ENCODE results near the gene TEC. TPM values are rescaled to one million over a fixed set of nuclear protein-coding genes. Genes with fewer than 3 reads are reported as not detected.

TEC gene
- total RNA-seq, 1 experiment from 2014 or later, result 0.06 TPM

DNA sequence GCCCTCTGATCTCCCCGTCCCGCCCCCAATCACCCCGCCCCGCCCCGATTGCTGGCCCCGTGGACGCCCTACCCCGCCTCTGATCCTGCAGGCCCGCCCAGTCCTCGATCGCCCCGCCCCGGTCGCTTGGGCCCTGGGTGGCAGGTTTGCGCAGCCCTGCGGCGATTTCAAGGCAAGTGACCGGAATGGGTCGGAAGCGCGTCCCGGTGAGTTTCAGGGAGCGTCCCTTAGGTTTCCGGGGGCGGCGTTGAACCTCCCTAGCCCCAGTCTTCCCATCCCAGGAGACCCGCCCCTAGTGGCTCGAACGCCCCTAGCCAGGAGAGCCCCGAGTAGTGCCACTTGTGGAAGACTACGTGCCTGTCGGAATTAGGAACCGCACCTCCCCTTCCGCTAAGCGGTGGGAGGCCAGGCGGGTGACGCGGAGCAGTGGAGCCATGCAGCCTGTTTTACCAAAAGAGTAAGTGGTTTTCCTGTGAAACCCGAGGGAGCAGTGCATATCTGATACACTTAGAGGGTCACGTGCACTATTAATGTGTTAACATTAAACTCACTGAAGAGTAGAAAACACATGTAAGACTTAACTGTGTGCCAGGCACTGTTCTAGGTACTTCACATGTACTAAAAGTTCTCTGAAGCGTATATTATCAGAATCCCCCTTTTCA, 354 bp upstream of the TEC start:
- no peak for DNase-seq (ENCODE audit: low spot score)

DNA sequence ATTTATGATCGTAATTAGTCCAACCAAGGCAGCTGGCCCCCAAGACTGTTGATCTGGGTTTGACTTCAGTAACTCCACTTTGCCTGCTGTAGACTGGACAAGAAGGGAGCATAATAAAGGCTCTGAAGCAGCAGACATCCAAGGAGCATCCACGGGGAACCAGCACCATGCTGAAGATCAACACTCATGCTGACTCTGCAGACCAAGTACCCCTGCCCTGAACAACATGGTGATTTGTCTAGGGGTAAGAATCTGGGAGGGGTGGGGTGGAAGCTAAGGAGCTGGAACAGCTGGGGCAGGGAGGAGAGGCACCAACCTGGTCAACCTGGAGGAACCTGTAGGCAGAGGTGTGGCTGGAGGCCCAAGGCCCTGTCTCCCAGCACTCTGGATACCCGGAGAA, 2.1 kb downstream of the TEC start:
- DNase-seq (ENCODE audit: low spot score), result no peak

DNA sequence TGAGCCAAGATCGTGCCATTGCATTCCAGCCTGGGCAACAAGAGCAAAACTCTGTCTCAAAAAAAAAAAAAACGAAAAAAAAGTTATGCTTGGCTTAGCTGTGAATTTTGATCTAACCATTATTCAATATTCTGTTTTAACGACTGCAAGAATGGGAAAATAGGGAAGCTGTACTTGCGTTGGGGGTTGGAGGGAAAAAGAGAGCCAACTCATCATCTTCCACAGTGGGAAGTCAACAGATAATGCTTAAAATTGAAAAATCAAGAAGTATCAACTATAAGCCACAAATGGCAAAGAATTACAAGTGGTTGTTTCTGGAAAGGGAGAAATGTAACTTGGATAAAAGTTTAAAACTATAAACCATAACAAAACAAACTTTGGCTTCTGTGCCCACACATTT, 2.9 kb downstream of the TEC start:
- no peak for DNase-seq (ENCODE audit: low spot score)

DNA sequence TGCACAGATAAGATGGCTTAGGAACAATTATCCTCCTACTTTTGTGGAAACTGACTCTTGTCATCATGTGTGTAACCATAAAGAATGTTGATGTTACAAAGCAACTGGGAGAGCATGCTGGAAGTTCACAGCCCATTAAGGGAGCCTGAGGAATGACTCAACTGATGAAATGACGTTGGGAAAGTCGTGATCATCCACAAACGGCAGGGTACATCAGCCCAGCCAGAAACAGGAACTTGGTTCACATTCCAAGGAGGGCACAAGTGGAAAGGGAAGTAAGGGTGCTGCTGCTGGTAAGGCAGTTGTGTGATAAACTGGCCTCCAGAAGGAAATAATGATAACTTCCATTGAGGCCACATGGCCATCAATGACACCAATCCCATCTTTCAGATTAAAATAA, 6.7 kb downstream of the TEC start:
- DNase-seq (ENCODE audit: low spot score), result no peak

DNA sequence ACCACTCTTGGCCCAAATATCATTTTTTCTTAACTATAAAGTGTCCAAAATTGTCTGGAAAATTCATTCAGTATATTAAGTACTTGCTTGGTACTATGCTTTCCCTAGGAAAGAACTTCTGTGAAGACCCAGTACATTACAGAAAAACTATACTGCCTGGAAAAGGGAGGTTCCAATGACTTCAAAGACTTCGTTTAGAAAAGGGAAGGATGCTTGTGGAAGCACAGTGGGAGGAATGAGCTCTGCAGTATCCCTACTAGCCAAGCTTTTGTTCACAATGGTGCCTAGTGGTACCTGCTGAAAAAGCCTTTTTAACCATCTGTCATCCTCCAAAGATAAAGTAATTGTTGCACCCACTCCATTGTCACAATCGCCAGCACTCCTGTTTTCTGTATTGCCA, 7.2 kb downstream of the TEC start:
- DNase-seq (ENCODE audit: low spot score), result no peak

DNA sequence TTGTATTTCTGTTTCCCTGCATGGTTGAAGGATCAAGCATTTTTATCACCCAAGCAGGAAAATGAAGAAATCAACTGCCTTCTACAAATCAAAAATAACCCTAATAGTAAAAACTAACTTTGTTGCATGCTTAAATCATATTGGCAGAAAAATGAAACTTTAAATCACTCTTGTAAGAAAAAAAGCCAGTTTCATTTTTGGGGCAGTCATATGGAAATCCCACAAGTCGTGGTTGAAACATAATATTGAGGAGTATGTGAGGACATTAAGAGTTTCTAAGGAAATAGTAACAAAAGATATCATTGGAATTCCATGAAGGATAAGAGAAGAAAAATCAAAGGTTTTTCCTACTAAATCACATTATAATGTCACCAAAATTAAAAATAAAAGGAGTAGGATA, 8.4 kb downstream of the TEC start:
- no peak for DNase-seq (ENCODE audit: low spot score)

DNA sequence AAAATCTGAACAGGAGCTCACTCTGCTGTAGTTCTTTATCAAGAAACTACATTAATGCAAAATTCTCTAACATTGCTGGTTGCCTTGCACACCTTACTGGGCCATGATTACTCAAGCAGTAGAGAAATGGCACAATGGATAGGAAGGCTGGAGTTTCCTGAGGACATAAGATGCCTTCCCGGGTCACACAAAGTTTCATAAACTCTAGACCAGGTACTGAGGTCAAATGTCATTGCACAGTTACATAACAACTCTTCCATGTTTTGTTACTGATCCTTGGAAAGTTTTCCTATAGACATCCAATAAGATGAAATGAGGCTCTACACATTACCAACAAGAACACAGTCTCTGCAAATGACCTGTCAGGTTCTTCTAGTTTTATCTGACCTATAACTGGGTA, 9.9 kb downstream of the TEC start:
- DNase-seq (ENCODE audit: low spot score), result no peak

DNA sequence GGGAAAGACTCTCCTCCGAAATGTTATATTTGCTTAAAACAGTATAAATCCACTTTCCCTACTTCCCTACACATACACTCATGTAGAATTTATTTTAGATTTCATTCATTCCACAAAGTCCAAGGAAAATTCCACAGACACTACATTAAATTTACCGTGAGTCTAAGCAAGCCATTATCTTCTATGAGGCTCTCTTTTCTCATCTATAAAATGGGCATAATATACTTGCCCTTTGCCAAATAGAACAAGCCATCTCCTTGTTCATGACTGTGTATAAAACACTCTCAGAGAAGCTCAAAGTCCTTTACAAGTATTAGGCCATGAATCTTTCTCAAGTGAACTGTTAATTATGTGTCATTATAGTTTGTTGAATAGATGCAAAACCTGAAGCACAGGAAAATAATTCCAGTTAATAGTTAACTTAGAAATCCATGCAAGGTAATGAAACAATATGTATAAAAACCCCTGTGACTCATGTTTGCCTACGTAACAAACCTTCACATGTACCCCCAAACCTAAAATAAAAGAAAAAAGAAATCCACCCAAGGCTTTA, 10.7 kb downstream of the TEC start:
- DNase-seq (ENCODE audit: low spot score), result no peak

DNA sequence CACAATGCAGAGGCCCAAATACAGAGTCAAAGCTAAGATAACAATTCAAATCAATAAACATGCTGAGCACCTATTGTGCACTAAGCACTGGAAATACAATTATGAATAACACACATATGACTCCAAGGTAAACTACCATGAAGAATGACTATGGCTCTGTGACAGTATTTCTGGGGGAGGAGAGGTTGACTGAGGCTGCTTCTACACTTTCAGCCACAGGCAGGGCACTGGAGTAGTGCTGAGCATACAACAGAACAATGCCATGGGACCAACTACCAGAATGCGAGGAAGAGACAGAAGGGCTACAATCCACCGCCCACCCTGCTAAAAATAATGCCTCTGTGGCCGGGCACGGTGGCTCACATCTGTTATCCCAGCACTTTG, 13.7 kb downstream of the TEC start:
- DNase-seq (ENCODE audit: low spot score), result no peak

DNA sequence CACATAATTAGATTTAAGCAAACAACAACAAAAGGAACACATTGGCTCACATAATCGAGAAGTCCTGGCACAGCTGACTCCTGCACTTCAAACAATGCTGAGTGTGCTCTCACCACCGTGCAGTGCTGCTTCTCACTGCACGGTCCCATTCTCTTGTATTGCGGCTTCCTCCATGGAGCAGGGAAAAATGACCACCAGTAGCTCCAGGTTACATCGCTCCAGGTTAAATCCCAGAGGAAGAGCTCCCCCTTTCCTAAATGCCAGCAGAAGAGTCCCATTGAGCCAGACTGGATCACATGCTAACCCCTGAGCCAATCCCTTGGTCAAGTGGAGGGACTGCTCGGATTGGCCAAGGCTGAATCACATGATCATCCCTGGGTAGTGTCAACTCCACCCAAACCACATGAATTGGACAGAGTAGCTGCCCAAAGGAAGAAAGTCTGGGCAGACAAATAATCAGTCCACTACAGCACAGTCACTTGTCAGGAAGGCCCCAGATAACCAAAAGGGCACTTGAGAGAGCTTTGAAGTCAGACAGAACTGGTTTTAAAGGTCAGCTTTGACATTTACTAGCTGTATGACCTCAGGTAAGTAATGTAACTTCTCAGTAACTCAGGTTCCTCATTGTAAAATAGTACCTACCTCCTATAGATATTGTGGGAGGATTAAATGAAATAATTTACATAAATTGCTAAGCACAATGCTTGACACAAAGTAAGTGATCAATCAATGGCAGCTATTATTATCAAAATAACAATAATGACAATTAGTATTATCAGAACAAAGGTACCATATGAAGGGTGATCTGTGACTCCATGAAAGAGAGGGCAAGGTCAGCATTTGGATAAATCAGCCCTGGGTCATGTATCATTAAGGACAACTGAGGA, 14.3 kb downstream of the TEC start:
- DNase-seq (ENCODE audit: low spot score), result no peak

DNA sequence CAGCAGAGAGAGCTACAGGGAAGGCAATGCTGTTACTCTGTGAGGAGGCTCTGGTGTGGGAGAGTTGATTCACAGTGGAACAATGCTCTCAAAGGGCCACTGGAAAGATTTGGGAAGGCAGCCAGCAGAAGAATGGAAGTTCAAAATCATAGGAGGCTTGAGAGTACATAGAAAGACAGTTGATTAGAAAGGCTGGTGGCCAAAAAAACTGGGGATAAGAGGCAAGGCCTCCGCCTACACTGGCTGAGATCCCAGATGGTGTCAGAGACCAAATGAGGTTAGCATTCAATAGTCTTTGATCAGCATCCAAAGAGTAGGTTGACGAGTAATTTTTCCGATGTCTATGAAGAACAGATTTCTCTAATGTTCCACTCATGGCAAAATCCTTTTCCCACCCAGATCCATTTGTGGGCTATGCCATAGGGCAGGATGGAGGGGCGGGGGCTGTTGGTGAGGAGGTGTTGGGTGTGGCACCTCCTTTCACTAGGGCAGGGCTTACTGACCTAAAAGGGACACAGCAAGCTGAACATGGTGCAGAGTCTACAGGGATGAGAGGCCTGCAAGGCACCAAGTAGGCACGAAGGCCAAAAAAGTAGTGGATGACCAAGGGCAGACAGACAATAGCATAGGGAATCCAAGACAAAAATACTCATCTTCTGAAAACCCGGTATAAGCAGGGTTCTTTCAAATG, 15.1 kb downstream of the TEC start:
- DNase-seq (ENCODE audit: low spot score), result no peak

DNA sequence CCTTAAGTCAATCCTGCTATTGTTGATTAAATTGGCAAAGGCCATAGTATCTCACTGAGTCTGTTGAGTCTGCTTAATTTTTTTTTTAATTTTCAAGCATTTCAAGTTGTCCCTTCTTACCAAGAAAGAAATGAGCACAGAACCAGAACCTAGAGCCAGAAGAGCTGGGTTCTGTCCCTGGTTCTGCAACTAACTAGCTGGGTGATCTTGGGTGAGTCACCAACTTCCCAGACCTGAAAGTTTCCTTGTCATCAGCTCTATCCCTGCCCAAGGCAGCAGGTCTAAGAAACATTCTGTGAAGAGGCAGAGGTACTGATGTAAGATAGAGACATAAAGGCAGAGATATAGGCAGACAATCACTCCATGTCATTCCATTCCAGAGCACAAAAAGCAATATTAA, 17.3 kb downstream of the TEC start:
- DNase-seq (ENCODE audit: low spot score), result no peak

DNA sequence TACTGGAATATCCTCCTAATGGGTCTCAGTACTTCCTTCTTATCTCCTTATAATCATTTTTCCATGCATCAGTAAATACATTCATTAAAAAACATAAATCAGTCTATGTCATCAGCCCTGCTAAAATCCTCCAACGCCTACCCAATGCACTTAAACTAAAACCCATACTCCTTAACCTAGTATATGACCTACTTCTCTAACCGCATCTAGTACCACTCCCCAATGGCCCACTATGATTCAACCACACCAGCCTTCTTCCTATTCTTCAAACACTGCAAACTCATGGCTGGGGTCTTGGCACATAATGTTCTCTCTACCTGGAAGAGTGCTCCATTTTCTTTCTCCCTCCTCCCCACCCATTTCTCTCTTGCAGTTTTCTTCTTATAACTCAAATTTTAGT, 18.7 kb downstream of the TEC start:
- DNase-seq (ENCODE audit: low spot score), result no peak

DNA sequence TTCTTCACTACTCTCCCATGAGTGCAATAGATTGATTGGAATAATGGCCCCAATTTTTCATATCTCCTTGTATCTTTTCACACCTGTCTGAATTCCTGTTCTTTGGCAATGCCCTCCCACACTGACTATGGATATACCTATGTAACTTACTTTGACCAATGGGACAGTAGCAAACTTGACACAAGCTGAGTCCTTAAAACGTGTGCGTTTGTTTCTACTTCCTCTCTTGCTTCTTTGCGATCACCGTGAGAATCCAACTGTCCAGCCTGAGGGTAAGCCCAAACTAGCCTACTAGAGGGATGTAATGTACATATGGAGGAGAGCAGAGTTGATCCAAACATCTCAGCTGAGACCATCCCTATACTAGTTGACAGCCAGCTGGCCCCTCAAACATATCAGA, 19.3 kb downstream of the TEC start:
- DNase-seq (ENCODE audit: low spot score), result no peak

DNA sequence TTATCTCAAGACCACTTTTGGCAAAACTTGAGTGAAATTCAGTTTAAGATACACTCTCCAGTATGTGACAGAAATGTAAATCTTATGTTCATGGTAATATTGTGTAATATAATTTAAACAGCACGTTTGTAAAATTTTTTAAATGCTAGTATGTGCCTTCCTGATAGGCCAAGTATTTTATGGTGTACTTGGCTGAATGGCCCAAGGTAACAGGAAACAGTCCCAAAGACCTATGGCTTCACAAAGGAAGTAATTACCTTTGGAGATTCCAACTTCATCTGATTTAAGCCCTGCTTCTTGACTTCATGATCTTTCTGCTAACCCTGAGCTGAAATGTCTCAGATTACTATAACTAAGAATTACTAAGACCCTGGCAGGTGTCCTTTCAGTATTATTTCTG, 20.3 kb downstream of the TEC start:
- no peak for DNase-seq (ENCODE audit: low spot score)

DNA sequence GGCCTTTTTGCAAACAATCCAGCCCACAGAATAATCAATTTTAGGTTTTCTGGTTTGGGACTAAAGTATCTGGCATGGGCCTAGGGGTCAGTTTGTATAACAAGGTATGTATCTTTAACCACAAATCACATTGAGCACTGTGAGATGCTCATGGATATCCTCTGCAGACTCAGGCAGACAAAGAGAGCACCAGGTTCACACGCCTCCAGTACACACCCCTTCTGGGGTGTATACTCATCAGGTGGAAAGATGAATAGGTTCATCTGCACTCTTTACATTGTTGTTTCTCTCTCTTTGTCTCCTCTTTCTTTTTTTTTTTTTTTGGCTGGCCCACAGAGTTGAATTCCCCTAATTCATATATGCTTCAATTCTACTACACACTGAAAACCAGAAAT, 21.1 kb downstream of the TEC start:
- no peak for DNase-seq (ENCODE audit: low spot score)

DNA sequence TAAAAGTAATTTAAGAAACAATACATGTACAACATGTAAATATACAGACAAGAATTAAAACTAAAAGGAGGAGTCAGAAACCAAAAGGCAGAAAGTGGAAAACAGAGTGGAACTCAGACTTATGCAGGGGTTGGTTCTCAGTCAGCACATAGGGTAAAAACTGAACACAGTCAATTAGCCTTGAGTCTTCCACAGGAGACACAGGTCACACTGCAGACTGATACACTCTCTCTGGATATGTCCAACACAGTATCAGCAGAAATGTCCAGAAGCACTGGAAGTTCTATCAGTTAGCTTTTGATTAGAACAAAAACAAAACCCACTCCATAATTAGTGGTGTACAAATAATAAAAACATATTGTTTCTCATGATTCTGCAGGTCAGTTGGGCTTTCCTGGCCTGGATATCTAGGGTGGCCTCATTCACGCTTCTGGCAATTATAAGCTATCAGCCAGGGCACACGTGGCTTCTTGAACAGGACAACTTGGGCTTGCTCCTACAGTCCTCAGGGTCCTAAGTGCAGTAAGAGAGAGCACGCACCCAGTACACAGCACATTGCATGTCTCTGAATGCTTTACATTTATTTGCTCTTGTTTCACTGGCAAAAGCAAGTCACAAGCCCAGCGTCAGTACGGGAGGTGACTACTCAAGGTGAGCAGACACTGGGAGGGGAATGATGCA, 21.6 kb downstream of the TEC start:
- DNase-seq (ENCODE audit: low spot score), result no peak

DNA sequence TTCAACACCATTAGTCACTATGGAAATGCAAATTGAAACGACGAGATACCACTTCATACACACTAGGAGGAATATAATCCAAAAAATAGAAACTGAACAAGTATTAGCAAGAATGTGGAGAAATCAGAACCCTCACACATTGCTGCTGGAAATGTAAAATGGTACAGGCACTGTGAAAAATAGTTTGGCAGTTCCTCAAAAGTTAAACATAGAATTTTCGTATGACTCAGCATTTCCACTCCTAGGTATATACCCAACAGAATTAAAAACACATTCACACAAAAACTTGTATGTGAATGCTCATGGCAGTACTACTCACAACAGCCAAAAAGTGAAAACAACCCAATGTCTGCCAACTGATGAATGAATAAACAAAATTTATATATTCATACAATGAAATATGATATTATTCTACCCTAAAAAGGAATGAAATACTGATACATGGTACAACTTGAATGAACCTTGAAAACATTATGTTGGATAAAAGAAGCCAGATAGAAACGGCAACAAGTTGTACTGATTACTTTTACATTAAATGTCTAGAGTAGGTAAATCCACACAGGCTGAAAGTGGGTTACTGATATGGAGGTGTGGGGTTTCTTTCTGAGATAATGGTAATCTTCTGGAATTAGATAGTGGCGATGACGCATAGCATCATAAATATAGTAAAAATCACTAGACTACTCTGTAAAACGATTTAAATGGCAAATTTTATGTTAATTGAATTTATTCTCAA, 22.3 kb downstream of the TEC start:
- DNase-seq (ENCODE audit: low spot score), result no peak

DNA sequence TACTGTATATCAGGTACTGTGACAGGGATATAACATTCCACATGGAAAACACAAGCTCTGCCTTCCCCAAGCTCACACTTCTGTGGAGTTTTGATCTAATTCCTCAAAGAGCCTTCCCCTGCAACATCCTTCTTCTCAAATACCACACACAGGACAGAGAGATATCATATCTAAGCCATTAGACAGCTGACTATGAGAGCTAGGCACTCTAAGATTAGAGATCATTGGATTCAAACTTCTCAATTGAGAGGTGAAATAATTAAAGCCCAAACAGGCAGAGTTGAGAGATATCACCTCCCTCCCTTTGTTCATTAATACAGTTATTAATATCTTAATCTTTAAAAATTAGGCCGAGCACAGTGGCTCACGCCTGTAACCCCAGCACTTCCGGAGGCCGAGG, 25.0 kb downstream of the TEC start:
- no peak for DNase-seq (ENCODE audit: low spot score)

DNA sequence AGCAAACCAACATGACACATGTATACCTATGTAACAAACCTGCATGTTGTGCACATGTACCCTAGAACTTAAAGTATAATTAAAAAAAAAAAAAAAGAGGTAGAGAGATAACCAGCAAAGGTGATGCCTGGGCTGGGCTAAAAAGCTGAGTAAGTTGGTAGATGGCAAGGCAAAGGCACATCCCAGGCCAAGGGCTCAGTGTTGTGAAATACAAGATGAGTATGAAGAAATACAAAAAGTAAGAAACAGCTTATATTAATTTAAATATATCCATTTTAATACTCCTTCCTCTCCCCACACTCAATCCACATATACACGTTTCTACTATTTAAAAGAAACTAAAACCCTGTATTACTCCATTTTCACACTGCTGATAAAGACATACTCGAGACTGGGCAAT, 25.8 kb downstream of the TEC start:
- no peak for DNase-seq (ENCODE audit: low spot score)

DNA sequence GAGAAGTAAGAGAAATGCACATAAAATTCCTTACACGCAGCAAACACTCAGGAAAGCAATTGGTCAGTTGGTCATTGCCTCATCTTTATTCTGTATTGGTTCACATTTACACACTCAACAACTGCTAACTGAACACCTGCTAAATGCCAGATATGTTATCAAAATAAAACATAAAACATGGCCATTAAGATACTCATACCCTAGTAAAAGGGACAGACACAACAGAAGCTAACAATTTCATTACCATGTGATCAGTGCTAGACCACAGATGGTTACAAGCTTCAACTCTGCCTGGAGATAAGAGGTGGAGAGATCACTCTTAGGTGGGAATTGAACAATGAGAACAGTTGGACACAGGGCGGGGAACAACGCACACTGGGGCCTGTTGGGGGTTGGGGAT, 26.2 kb downstream of the TEC start:
- no peak for DNase-seq (ENCODE audit: low spot score)
